ENCODE measurements around the gene SLC5A9.

SLC5A9 gene

GRCh38 chr1:48222501-48223242, at the start of gene SLC5A9:
SLC5A9 (plus strand) TSS chr1:48222716; CDS start chr1:48222737, 21 bp downstream.
- no peak for TF ChIP-seq CTCF (IDR thresholded peaks at IDR 0.05; ENCODE audit: control insufficient read depth, insufficient read depth, low read depth, low read length, missing control alignments)
- H3K4me3 ChIP-seq (ENCODE audit: control insufficient read depth, low read depth, low read length) = no peak within 1 kb of the TSS

GRCh38 chr1:48175116-48175515, 47.4 kb upstream of the SLC5A9 start:
- no peak for TF ChIP-seq CTCF (IDR thresholded peaks at IDR 0.05; ENCODE audit: control insufficient read depth, insufficient read depth, low read depth, low read length, missing control alignments)
- no peak for DNase-seq (ENCODE audit: low read depth)
- H3K4me3 ChIP-seq (ENCODE audit: control insufficient read depth, low read depth, low read length) = no peak overlapping the region

More at GRCh38 chr1:48222501-48223242, at the start of gene SLC5A9:
- DNase-seq (ENCODE audit: low read depth) = no peak

GRCh38 chr1:48177257-48177656, 45.3 kb upstream of the SLC5A9 start:
- DNase-seq (ENCODE audit: low read depth) = no peak
- TF ChIP-seq CTCF (IDR thresholded peaks at IDR 0.05; ENCODE audit: control insufficient read depth, insufficient read depth, low read depth, low read length, missing control alignments) = no peak
- H3K4me3 ChIP-seq (ENCODE audit: control insufficient read depth, low read depth, low read length) = no peak overlapping the region

GRCh38 chr1:48181669-48182367, 40.7 kb upstream of the SLC5A9 start:
- no peak for TF ChIP-seq CTCF (IDR thresholded peaks at IDR 0.05; ENCODE audit: control insufficient read depth, insufficient read depth, low read depth, low read length, missing control alignments)
- no peak for DNase-seq (ENCODE audit: low read depth)
- H3K4me3 ChIP-seq (ENCODE audit: control insufficient read depth, low read depth, low read length) = no peak overlapping the region

- no peak for TF ChIP-seq CTCF (IDR thresholded peaks at IDR 0.05; ENCODE audit: control insufficient read depth, insufficient read depth, low read depth, low read length, missing control alignments)
- no peak for DNase-seq (ENCODE audit: low read depth)
- no peak overlapping the region for H3K4me3 ChIP-seq (ENCODE audit: control insufficient read depth, low read depth, low read length)
Observed at GRCh38 chr1:48182439-48182838, 40.1 kb upstream of the SLC5A9 start.

- no peak for TF ChIP-seq CTCF (IDR thresholded peaks at IDR 0.05; ENCODE audit: control insufficient read depth, insufficient read depth, low read depth, low read length, missing control alignments)
- no peak for DNase-seq (ENCODE audit: low read depth)
- no peak overlapping the region for H3K4me3 ChIP-seq (ENCODE audit: control insufficient read depth, low read depth, low read length)
Observed at GRCh38 chr1:48186306-48186839, 36.1 kb upstream of the SLC5A9 start.

Data from AG09309 (cell line).